ENCODE measurements around the gene DDX55.

DDX55 gene

DNA sequence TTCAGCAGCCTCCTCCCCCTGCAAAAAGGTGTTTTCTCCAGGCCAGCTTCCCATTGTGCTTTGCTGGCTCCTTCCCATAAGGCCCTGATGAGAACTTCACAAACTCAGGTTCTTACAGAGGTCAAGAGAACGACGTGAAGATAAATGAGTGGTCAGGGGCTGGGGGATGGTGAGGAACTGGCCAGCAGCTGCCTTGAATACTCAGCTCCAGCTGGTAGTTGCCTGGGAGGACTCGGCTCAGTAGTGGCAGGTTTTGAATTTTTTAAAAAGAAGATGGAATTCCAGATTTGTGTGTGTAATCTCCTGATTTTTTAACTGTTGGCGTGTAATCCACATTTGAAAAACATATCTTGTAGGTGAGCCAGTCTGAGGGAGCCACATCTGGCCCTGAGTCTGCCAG, 5.9 kb downstream of the DDX55 start:
- no peak for ATAC-seq
- TF ChIP-seq TCF4 (CRISPR knock-in tag; IDR thresholded peaks at IDR 0.05; ENCODE audit: borderline replicate concordance) (no peak), ESRRG (CRISPR knock-in tag; IDR thresholded peaks at IDR 0.05) (no peak), ZC3H10 (CRISPR knock-in tag; IDR thresholded peaks at IDR 0.05) (no peak), RARB (CRISPR knock-in tag; IDR thresholded peaks at IDR 0.05) (no peak), ZNF8 (CRISPR knock-in tag; IDR thresholded peaks at IDR 0.05) (no peak), TOX (CRISPR knock-in tag; IDR thresholded peaks at IDR 0.05; ENCODE audit: borderline replicate concordance) (no peak), BACH2 (CRISPR knock-in tag; IDR thresholded peaks at IDR 0.05; ENCODE audit: borderline replicate concordance) (no peak), CSDC2 (CRISPR knock-in tag; IDR thresholded peaks at IDR 0.05) (no peak), ZFP30 (CRISPR knock-in tag; IDR thresholded peaks at IDR 0.05) (no peak), OSR1 (CRISPR knock-in tag; IDR thresholded peaks at IDR 0.05) (no peak), ZNF70 (CRISPR knock-in tag; IDR thresholded peaks at IDR 0.05) (no peak), ZFP3 (CRISPR knock-in tag; IDR thresholded peaks at IDR 0.05) (no peak), PPARA (CRISPR knock-in tag; IDR thresholded peaks at IDR 0.05; ENCODE audit: borderline replicate concordance) (no peak), ISL1 (CRISPR knock-in tag; IDR thresholded peaks at IDR 0.05) (no peak)
- TF ChIP-seq, protein P1, sequence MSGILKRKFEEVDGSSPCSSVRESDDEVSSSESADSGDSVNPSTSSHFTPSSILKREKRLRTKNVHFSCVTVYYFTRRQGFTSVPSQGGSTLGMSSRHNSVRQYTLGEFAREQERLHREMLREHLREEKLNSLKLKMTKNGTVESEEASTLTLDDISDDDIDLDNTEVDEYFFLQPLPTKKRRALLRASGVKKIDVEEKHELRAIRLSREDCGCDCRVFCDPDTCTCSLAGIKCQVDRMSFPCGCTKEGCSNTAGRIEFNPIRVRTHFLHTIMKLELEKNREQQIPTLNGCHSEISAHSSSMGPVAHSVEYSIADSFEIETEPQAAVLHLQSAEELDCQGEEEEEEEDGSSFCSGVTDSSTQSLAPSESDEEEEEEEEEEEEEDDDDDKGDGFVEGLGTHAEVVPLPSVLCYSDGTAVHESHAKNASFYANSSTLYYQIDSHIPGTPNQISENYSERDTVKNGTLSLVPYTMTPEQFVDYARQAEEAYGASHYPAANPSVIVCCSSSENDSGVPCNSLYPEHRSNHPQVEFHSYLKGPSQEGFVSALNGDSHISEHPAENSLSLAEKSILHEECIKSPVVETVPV (CRISPR knock-in tag; IDR thresholded peaks at IDR 0.05), result no peak
- TF ChIP-seq, protein P2, sequence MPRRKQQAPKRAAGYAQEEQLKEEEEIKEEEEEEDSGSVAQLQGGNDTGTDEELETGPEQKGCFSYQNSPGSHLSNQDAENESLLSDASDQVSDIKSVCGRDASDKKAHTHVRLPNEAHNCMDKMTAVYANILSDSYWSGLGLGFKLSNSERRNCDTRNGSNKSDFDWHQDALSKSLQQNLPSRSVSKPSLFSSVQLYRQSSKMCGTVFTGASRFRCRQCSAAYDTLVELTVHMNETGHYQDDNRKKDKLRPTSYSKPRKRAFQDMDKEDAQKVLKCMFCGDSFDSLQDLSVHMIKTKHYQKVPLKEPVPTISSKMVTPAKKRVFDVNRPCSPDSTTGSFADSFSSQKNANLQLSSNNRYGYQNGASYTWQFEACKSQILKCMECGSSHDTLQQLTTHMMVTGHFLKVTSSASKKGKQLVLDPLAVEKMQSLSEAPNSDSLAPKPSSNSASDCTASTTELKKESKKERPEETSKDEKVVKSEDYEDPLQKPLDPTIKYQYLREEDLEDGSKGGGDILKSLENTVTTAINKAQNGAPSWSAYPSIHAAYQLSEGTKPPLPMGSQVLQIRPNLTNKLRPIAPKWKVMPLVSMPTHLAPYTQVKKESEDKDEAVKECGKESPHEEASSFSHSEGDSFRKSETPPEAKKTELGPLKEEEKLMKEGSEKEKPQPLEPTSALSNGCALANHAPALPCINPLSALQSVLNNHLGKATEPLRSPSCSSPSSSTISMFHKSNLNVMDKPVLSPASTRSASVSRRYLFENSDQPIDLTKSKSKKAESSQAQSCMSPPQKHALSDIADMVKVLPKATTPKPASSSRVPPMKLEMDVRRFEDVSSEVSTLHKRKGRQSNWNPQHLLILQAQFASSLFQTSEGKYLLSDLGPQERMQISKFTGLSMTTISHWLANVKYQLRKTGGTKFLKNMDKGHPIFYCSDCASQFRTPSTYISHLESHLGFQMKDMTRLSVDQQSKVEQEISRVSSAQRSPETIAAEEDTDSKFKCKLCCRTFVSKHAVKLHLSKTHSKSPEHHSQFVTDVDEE (CRISPR knock-in tag; IDR thresholded peaks at IDR 0.05), result no peak
- TF ChIP-seq, protein P3, sequence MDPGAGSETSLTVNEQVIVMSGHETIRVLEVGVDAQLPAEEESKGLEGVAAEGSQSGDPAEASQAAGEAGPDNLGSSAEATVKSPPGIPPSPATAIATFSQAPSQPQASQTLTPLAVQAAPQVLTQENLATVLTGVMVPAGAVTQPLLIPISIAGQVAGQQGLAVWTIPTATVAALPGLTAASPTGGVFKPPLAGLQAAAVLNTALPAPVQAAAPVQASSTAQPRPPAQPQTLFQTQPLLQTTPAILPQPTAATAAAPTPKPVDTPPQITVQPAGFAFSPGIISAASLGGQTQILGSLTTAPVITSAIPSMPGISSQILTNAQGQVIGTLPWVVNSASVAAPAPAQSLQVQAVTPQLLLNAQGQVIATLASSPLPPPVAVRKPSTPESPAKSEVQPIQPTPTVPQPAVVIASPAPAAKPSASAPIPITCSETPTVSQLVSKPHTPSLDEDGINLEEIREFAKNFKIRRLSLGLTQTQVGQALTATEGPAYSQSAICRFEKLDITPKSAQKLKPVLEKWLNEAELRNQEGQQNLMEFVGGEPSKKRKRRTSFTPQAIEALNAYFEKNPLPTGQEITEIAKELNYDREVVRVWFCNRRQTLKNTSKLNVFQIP (CRISPR knock-in tag; IDR thresholded peaks at IDR 0.05; ENCODE audit: borderline replicate concordance, low read depth), result no peak
- TF ChIP-seq, protein P4, sequence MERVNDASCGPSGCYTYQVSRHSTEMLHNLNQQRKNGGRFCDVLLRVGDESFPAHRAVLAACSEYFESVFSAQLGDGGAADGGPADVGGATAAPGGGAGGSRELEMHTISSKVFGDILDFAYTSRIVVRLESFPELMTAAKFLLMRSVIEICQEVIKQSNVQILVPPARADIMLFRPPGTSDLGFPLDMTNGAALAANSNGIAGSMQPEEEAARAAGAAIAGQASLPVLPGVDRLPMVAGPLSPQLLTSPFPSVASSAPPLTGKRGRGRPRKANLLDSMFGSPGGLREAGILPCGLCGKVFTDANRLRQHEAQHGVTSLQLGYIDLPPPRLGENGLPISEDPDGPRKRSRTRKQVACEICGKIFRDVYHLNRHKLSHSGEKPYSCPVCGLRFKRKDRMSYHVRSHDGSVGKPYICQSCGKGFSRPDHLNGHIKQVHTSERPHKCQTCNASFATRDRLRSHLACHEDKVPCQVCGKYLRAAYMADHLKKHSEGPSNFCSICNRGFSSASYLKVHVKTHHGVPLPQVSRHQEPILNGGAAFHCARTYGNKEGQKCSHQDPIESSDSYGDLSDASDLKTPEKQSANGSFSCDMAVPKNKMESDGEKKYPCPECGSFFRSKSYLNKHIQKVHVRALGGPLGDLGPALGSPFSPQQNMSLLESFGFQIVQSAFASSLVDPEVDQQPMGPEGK (CRISPR knock-in tag; IDR thresholded peaks at IDR 0.05; ENCODE audit: borderline replicate concordance), result no peak
- TF ChIP-seq, protein P5, sequence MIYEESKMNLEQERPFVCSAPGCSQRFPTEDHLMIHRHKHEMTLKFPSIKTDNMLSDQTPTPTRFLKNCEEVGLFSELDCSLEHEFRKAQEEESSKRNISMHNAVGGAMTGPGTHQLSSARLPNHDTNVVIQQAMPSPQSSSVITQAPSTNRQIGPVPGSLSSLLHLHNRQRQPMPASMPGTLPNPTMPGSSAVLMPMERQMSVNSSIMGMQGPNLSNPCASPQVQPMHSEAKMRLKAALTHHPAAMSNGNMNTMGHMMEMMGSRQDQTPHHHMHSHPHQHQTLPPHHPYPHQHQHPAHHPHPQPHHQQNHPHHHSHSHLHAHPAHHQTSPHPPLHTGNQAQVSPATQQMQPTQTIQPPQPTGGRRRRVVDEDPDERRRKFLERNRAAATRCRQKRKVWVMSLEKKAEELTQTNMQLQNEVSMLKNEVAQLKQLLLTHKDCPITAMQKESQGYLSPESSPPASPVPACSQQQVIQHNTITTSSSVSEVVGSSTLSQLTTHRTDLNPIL (CRISPR knock-in tag; IDR thresholded peaks at IDR 0.05; ENCODE audit: low read depth), result no peak

DNA sequence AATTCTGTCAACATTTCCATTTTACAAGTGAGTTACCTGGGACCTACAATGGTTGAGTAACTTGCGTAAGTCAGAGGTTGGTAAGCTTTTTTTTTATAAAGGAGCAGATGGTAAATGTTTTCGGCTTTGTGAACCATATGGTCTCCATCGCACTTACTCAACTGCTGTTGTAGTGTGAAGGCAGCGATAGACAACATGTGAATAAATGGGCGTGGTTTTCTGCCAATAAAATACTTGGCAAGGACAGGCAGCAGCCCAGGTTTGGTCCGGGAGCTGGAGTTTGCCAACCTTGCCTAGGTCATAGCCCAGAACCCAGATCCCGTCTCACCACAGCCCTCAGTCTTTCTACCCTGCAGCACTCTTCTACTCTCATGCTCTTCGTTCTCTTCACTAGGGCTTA, 6.3 kb downstream of the DDX55 start:
- TF ChIP-seq, protein P1 (CRISPR knock-in tag; IDR thresholded peaks at IDR 0.05), result no peak
- TF ChIP-seq ZNF8 (CRISPR knock-in tag; IDR thresholded peaks at IDR 0.05) (no peak), OSR1 (CRISPR knock-in tag; IDR thresholded peaks at IDR 0.05) (no peak), ZC3H10 (CRISPR knock-in tag; IDR thresholded peaks at IDR 0.05) (no peak), TCF4 (CRISPR knock-in tag; IDR thresholded peaks at IDR 0.05; ENCODE audit: borderline replicate concordance) (no peak), ARNTL (CRISPR knock-in tag; IDR thresholded peaks at IDR 0.05; ENCODE audit: borderline replicate concordance, low read depth) (no peak), GLIS3 (CRISPR knock-in tag; IDR thresholded peaks at IDR 0.05) (no peak), ZNF565 (CRISPR knock-in tag; conservative IDR thresholded peaks at IDR 0.05; ENCODE audit: low read depth) (no peak), BACH2 (CRISPR knock-in tag; IDR thresholded peaks at IDR 0.05; ENCODE audit: borderline replicate concordance) (no peak), TOX (CRISPR knock-in tag; IDR thresholded peaks at IDR 0.05; ENCODE audit: borderline replicate concordance) (no peak), PPARA (CRISPR knock-in tag; IDR thresholded peaks at IDR 0.05; ENCODE audit: borderline replicate concordance) (no peak)
- TF ChIP-seq, protein P2 (CRISPR knock-in tag; IDR thresholded peaks at IDR 0.05), result no peak
- TF ChIP-seq, protein P3 (CRISPR knock-in tag; IDR thresholded peaks at IDR 0.05; ENCODE audit: borderline replicate concordance, low read depth), result no peak
- ATAC-seq, result no peak
